K562 (cell line): Measurements from ENCODE around the gene SOX15. TPM values are rescaled to one million over a fixed set of nuclear protein-coding genes. Genes with fewer than 3 reads are reported as not detected.

Experiments used
- BRF2 ChIP-seq: IDR thresholded peaks from 3 replicates; pipeline ENCODE4 v1.6.1; 2011; ENCODE audit warnings: borderline replicate concordance, mild to moderate bottlenecking; ENCODE audit not compliant: insufficient read length, insufficient read depth
- DACH1 ChIP-seq: fragments of 450-650 bp; IDR thresholded peaks from 2 replicates; pipeline ENCODE4 v1.6.1; 2018; ENCODE audit not compliant: partially characterized antibody
- E2F6 ChIP-seq, 2 experiments: IDR thresholded peaks; 2 replicates each; pipeline ENCODE4 v1.6.1; 2011; ENCODE audit warnings: borderline replicate concordance in 1 of 2, control low read depth in 1 of 2, low read depth in 1 of 2, low read length in 1 of 2, mild to moderate bottlenecking in 1 of 2, mixed read lengths in 1 of 2, moderate library complexity in 1 of 2; ENCODE audit not compliant: insufficient read depth in 1 of 2, insufficient read length in 1 of 2, poor library complexity in 1 of 2, severe bottlenecking in 1 of 2; ENCODE audit errors: extremely low read depth in 1 of 2
- EP400 ChIP-seq: fragments of 450-650 bp; IDR thresholded peaks from 2 replicates; pipeline ENCODE4 v1.6.1; 2017; ENCODE audit warnings: antibody characterized with exemption, mild to moderate bottlenecking, moderate library complexity
- EZH2 ChIP-seq: IDR thresholded peaks from 2 replicates; pipeline ENCODE4 v1.6.1; 2012; ENCODE audit warnings: low read depth, mild to moderate bottlenecking, inconsistent platforms, low read length, borderline replicate concordance
- HEY1 ChIP-seq: fragments of 250-450 bp; sonication (Bioruptor Pico); IDR thresholded peaks from 2 replicates; pipeline ENCODE4 v1.5.0; 2020; ENCODE audit warnings: mild to moderate bottlenecking, moderate library complexity, borderline replicate concordance
- L3MBTL2 ChIP-seq: fragments of 450-650 bp; IDR thresholded peaks from 2 replicates; pipeline ENCODE4 v1.6.1; 2016; ENCODE audit warnings: mild to moderate bottlenecking, moderate library complexity
- NKRF ChIP-seq: fragments of 450-650 bp; IDR thresholded peaks from 2 replicates; pipeline ENCODE4 v1.6.1; 2016; ENCODE audit warnings: borderline replicate concordance
- POLR2H ChIP-seq: IDR thresholded peaks from 2 replicates; pipeline ENCODE4 v1.6.1; 2016; ENCODE audit warnings: missing genetic modification characterization, low read depth, mild to moderate bottlenecking, control low read depth, missing compliant biosample characterization, moderate library complexity
- SAFB2 ChIP-seq: fragments of 200-400 bp; formaldehyde crosslinking; IDR thresholded peaks from 2 replicates; pipeline ENCODE4 v1.6.1; 2018; ENCODE audit warnings: borderline replicate concordance, low read length, low read depth, moderate library complexity; ENCODE audit not compliant: severe bottlenecking
- SIN3B ChIP-seq: fragments of 450-650 bp; IDR thresholded peaks from 2 replicates; pipeline ENCODE4 v1.6.1; 2017; ENCODE audit warnings: low read depth, mild to moderate bottlenecking, moderate library complexity
- SMARCA5 ChIP-seq: fragments of 450-650 bp; IDR thresholded peaks from 2 replicates; pipeline ENCODE4 v1.6.1; 2016
- TEAD1 ChIP-seq, 2 experiments: fragments of 450-650 bp in 1 of 2; sonication (generic) in 1 of 2; formaldehyde crosslinking; IDR thresholded peaks; 2 replicates each; pipeline versions ENCODE4 v1.4.0 to v1.8.0; 2020 to 2022; ENCODE audit warnings: mild to moderate bottlenecking in 2 of 2, missing genetic modification reagents in 1 of 2
- WHSC1 ChIP-seq: IDR thresholded peaks from one replicate; pipeline ENCODE4 v1.6.1; 2012; ENCODE audit warnings: low read length, control low read depth, inconsistent platforms
- ZNF398 ChIP-seq: fragments of 250-450 bp; sonication (Bioruptor Pico); IDR thresholded peaks from 2 replicates; pipeline ENCODE4 v1.8.0; 2021; ENCODE audit warnings: moderate library complexity, mild to moderate bottlenecking, inconsistent platforms
- ZNF512 ChIP-seq: IDR thresholded peaks from 2 replicates; pipeline ENCODE4 v1.6.1; 2016; ENCODE audit warnings: missing genetic modification characterization, missing compliant biosample characterization
- polyA plus RNA-seq, 8 experiments: library from polyadenylated mRNA; depleted of rRNA in 4 of 8; stranded (reverse) in 5 of 8; unstranded in 3 of 8; fragments of >200 nt; fragmentation: Nextera tagmentation in 2 of 8; fragmentation: Illumina TruSeq in 1 of 8; extraction: Ambion mirVana in 2 of 8; extraction: Trizol in 1 of 8; gene quantifications; 2 replicates each; pipeline versions ENCODE4 v1.2.1 to v1.2.3, GENCODE V29; 2011 to 2014; ENCODE audit warnings: inconsistent platforms in 1 of 8, missing spikeins in 1 of 8
- total RNA-seq, 7 experiments: library from RNA; depleted of rRNA in 6 of 7; stranded (reverse); fragments of >200 nt in 6 of 7; fragmentation: Illumina TruSeq in 2 of 7; extraction: Trizol in 2 of 7; gene quantifications; 2 replicates each; pipeline versions ENCODE4 v1.2.1 to v1.2.3, GENCODE V29; 2011 to 2021; ENCODE audit warnings: low replicate concordance in 1 of 7
- TF ChIP-seq, protein P1 (sequence below): sonication (generic); formaldehyde crosslinking; IDR thresholded peaks from 2 replicates; pipeline ENCODE4 v1.8.0; 2022; ENCODE audit warnings: mild to moderate bottlenecking, missing genetic modification reagents
- TF ChIP-seq, protein P2 (sequence below): IDR thresholded peaks from 2 replicates; pipeline ENCODE4 v1.6.1; 2012; ENCODE audit warnings: low read depth, low read length, improper control_type of control experiment, borderline replicate concordance

SOX15 gene
- total and polyA plus RNA-seq, 9 of the 15 experiments (the other 6 are each of a cell fraction or from before 2014, with no cell fraction given): 0.07 to 0.33 (median 0.19) TPM; not detected in 5

- TF ChIP-seq ZNF398 (CRISPR knock-in tag) (no peak), SIN3B (no peak), EZH2 (no peak), NKRF (peak; percentile 57; the same call in 1 of the 2 replicates), E2F6 (IDR thresholded peaks at IDR 0.05; ENCODE audit: borderline replicate concordance in 1 of 2, extremely low read depth in 1 of 2, insufficient read depth in 1 of 2, insufficient read length in 1 of 2, low read depth in 1 of 2, low read length in 1 of 2, poor library complexity in 1 of 2, severe bottlenecking in 1 of 2) (peak; percentile 81 to 93), WHSC1 (no peak), TEAD1 (CRISPR knock-in tag; IDR thresholded peaks at IDR 0.05) (peak in 1 of 2 experiments; percentile 54; a peak in 1 of 4 replicates), HEY1 (CRISPR knock-in tag) (no peak), SMARCA5 (no peak), POLR2H (tag) (no peak), DACH1 (no peak), SAFB2 (no peak), L3MBTL2 (peak; percentile 99), ZNF512 (tag) (no peak), EP400 (no peak; the same call in 1 of the 2 replicates), BRF2 (no peak)
- TF ChIP-seq, protein P1, sequence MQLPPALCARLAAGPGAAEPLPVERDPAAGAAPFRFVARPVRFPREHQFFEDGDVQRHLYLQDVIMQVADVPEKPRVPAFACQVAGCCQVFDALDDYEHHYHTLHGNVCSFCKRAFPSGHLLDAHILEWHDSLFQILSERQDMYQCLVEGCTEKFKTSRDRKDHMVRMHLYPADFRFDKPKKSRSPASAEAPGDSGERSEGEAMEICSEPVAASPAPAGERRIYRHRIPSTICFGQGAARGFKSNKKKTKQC (CRISPR knock-in tag): no peak
- TF ChIP-seq, protein P2, sequence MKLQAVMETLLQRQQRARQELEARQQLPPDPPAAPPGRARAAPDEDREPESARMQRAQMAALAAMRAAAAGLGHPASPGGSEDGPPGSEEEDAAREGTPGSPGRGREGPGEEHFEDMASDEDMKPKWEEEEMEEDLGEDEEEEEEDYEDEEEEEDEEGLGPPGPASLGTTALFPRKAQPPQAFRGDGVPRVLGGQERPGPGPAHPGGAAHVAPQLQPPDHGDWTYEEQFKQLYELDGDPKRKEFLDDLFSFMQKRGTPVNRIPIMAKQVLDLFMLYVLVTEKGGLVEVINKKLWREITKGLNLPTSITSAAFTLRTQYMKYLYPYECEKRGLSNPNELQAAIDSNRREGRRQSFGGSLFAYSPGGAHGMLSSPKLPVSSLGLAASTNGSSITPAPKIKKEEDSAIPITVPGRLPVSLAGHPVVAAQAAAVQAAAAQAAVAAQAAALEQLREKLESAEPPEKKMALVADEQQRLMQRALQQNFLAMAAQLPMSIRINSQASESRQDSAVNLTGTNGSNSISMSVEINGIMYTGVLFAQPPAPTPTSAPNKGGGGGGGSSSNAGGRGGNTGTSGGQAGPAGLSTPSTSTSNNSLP: no peak
Observed at GRCh38 chr17:7572338-7572587, 17.6 kb downstream of the SOX15 start (continued).
